SK-N-SH (cell line): ENCODE data around the gene CSRNP3. TPM values are rescaled to one million over a fixed set of nuclear protein-coding genes. Genes with fewer than 3 reads are reported as not detected.

ENCODE experiments used
- CTCF ChIA-PET: fragments of 300-600, 350-600 bp; formaldehyde crosslinking; extraction: SDS; loops from one replicate; lab custom pipeline; 2021; lab: Yijun Ruan, JAX
- POLR2A ChIA-PET: fragments of 350-600 bp; sonication (Branson Sonifier 250); formaldehyde crosslinking; extraction: SDS; loops from one replicate; lab custom pipeline; 2020; ENCODE audit warnings: antibody characterized with exemption, inconsistent platforms; lab: Yijun Ruan, JAX
- DNase-seq: peaks from one replicate; pipeline ENCODE4 v3.0.0; 2012
- H2AFZ ChIP-seq: fragments of 200-600 bp; sonication (generic); 2 replicates; pipeline ENCODE4 v1.8.1; 2016; ENCODE audit warnings: antibody characterized with exemption, mild to moderate bottlenecking, low read depth
- H3F3A ChIP-seq: fragments of 200-600 bp; sonication (generic); replicated peaks from 2 replicates; pipeline ENCODE3; 2016; ENCODE audit warnings: antibody characterized with exemption, mild to moderate bottlenecking; ENCODE audit not compliant: insufficient read depth
- H3K27ac ChIP-seq, 2 experiments: fragments of 200-500 bp in 1 of 2; fragments of 200-600 bp in 1 of 2; sonication (Bioruptor generic) in 1 of 2; sonication (generic), shearing (Covaris generic) in 1 of 2; 2 replicates each; pipeline versions ENCODE4 v1.5.1 to v1.6.1; 2014 to 2016; ENCODE audit warnings: low read depth in 2 of 2, inconsistent platforms in 1 of 2, low read length in 1 of 2, mild to moderate bottlenecking in 1 of 2, mixed read lengths in 1 of 2
- H3K27me3 ChIP-seq: fragments of 200-600 bp; sonication (generic), shearing (Covaris generic); 2 replicates; pipeline ENCODE4 v1.6.1; 2016; ENCODE audit warnings: mixed run types; ENCODE audit not compliant: insufficient read depth
- H3K36me3 ChIP-seq, 2 experiments: fragments of 200-500 bp in 1 of 2; fragments of 200-600 bp in 1 of 2; sonication (Bioruptor generic) in 1 of 2; sonication (generic) in 1 of 2; replicated peaks in 1 of 2; 2 replicates each; pipeline versions ENCODE3 to v1.5.1; 2014 to 2016; ENCODE audit warnings: low read length in 1 of 2, mild to moderate bottlenecking in 1 of 2; ENCODE audit not compliant: insufficient read depth in 2 of 2, control insufficient read depth in 1 of 2
- H3K4me1 ChIP-seq, 2 experiments: fragments of 200-500 bp in 1 of 2; fragments of 200-600 bp in 1 of 2; sonication (Bioruptor generic) in 1 of 2; sonication (generic), shearing (Covaris generic) in 1 of 2; 2 replicates each; pipeline versions ENCODE4 v1.5.1 to v1.6.1; 2014 to 2016; ENCODE audit warnings: low read depth in 1 of 2, low read length in 1 of 2, mixed run types in 1 of 2; ENCODE audit not compliant: insufficient read depth in 2 of 2, control insufficient read depth in 1 of 2
- H3K4me2 ChIP-seq: fragments of 200-600 bp; sonication (generic), shearing (Covaris generic); 2 replicates; pipeline ENCODE4 v1.6.1; 2017; ENCODE audit warnings: mixed run types
- H3K4me3 ChIP-seq, 2 experiments: fragments of 200-500 bp in 1 of 2; fragments of 200-600 bp in 1 of 2; sonication (Bioruptor generic) in 1 of 2; sonication (generic), shearing (Covaris generic) in 1 of 2; 2 replicates each; pipeline versions ENCODE4 v1.5.1 to v1.8.1; 2014 to 2016; ENCODE audit warnings: low read depth in 2 of 2, inconsistent platforms in 1 of 2, low read length in 1 of 2, mild to moderate bottlenecking in 1 of 2, mixed read lengths in 1 of 2, moderate library complexity in 1 of 2
- H3K79me2 ChIP-seq: fragments of 200-600 bp; sonication (generic); 2 replicates; pipeline ENCODE4 v1.8.1; 2017; ENCODE audit warnings: mild to moderate bottlenecking; ENCODE audit not compliant: insufficient read depth
- H3K9ac ChIP-seq: fragments of 200-600 bp; sonication (generic); 2 replicates; pipeline ENCODE4 v1.6.1; 2017; ENCODE audit warnings: mixed run types
- H3K9me2 ChIP-seq: fragments of 200-600 bp; sonication (generic); 2 replicates; pipeline ENCODE4 v1.6.1; 2017; ENCODE audit warnings: mixed run types
- H3K9me3 ChIP-seq: fragments of 200-600 bp; sonication (generic); 2 replicates; pipeline ENCODE4 v1.6.1; 2017; ENCODE audit warnings: mixed run types, mild to moderate bottlenecking, moderate library complexity
- H4K20me1 ChIP-seq: fragments of 200-600 bp; sonication (generic); 2 replicates; pipeline ENCODE4 v1.6.1; 2017; ENCODE audit warnings: mild to moderate bottlenecking, mixed run types; ENCODE audit not compliant: insufficient read depth
- ELF1 ChIP-seq: IDR thresholded peaks from 2 replicates; pipeline ENCODE4 v1.4.0; 2012
- FOXM1 ChIP-seq: IDR thresholded peaks from 2 replicates; pipeline ENCODE4 v1.4.0; 2012; ENCODE audit warnings: low read depth, mild to moderate bottlenecking
- GABPA ChIP-seq: IDR thresholded peaks from 2 replicates; pipeline ENCODE4 v1.4.0; 2012; ENCODE audit warnings: low read depth, mild to moderate bottlenecking
- GATA2 ChIP-seq: sonication (generic); formaldehyde crosslinking; IDR thresholded peaks from 2 replicates; pipeline ENCODE4 v1.5.0; 2020; ENCODE audit warnings: mild to moderate bottlenecking, missing genetic modification reagents
- MXI1 ChIP-seq: IDR thresholded peaks from 2 replicates; pipeline ENCODE4 v1.6.1; 2012; ENCODE audit warnings: mild to moderate bottlenecking, low read depth, low read length, improper control_type of control experiment
- NRF1 ChIP-seq: IDR thresholded peaks from 2 replicates; pipeline ENCODE4 v1.6.1; 2012; ENCODE audit warnings: low read depth, mild to moderate bottlenecking, low read length
- RAD21 ChIP-seq: IDR thresholded peaks from 2 replicates; pipeline ENCODE4 v1.6.1; 2012; ENCODE audit warnings: mild to moderate bottlenecking, low read length
- SMC3 ChIP-seq: IDR thresholded peaks from 2 replicates; pipeline ENCODE4 v1.6.1; 2012; ENCODE audit warnings: low read depth, low read length, improper control_type of control experiment
- TAF1 ChIP-seq: IDR thresholded peaks from 2 replicates; pipeline ENCODE4 v1.6.1; 2012; ENCODE audit warnings: low read depth, mild to moderate bottlenecking, low read length, moderate library complexity, borderline replicate concordance
- WGBS: methylation state at CpG from one replicate; pipeline ENCODE4 v1.1.6; 2017; ENCODE audit warnings: low lambda C conversion rate; 5-methylcytosine and 5-hydroxymethylcytosine counted together
- polyA plus RNA-seq, 3 experiments: library from polyadenylated mRNA; depleted of rRNA; stranded (reverse); fragments of >200 nt; gene quantifications; 2 replicates each; pipeline ENCODE4 v1.2.3, GENCODE V29; 2012
- TF ChIP-seq, protein P1 (sequence below): fragments of 150-350 bp; IDR thresholded peaks from 2 replicates; pipeline ENCODE4 v1.6.1; 2017; ENCODE audit warnings: antibody characterized with exemption, low read length, low read depth, borderline replicate concordance
- TF ChIP-seq, protein P2 (sequence below): IDR thresholded peaks from 2 replicates; pipeline ENCODE4; 2012
- TF ChIP-seq, protein P3 (sequence below): IDR thresholded peaks from 2 replicates; pipeline ENCODE4 v1.4.0; 2012; ENCODE audit warnings: low read depth, borderline replicate concordance
- TF ChIP-seq, protein P4 (sequence below): fragments of 150-350 bp; IDR thresholded peaks from 2 replicates; pipeline ENCODE4 v1.6.1; 2016; ENCODE audit warnings: mild to moderate bottlenecking, low read depth, low read length

The CSRNP3 gene
- polyA plus RNA-seq, 1 of the 3 experiments (the other 2 are of a cell fraction), result 1.0 TPM

DNA sequence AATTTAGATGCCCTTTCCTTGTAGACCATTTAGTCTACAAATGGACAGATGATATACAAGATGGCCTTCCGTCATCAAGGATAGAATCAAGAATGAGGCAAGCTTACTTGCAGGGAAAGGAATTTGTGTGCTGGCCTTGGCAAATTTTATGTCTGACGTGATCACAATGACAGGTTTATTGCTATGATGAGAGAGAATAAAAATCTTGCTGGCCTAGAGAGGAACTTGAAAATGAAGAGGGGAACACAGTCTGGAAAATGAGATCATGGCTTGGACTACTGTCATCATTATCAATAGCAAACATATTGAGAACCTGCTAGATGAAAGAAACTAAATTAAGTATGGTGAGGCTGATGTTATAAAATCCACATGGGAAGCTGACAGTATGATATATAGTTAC is 66.0 kb downstream of the CSRNP3 start:
- Histone ChIP-seq H3K36me3 (peaks cover 0 to 5% of the 10 kb centered on the region in 2 experiments), H4K20me1 (no peaks in the 10 kb centered on the region), H3K4me2 (no peak overlapping the region), H3K4me3 (no peak overlapping the region; a peak in 1 of 4 replicates), H3K27ac (no peak overlapping the region), H3K79me2 (no peaks in the 10 kb centered on the region), H3K9ac (no peak overlapping the region), H3K4me1 (peaks cover 0 to 3% of the 10 kb centered on the region in 2 experiments; a peak in 3 of 4 replicates), H3F3A (no peaks in the 10 kb centered on the region), H2AFZ (no peak overlapping the region), H3K9me2 (no peaks in the 10 kb centered on the region), H3K9me3 (no peaks in the 10 kb centered on the region), H3K27me3 (no peaks in the 10 kb centered on the region)
- POLR2A ChIA-PET, result no interaction called here
- DNase-seq, result no peak
- WGBS, result 88% methylated on average over 2 of the region's 2 CpGs
- TF ChIP-seq, protein P1, sequence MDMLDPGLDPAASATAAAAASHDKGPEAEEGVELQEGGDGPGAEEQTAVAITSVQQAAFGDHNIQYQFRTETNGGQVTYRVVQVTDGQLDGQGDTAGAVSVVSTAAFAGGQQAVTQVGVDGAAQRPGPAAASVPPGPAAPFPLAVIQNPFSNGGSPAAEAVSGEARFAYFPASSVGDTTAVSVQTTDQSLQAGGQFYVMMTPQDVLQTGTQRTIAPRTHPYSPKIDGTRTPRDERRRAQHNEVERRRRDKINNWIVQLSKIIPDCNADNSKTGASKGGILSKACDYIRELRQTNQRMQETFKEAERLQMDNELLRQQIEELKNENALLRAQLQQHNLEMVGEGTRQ, result no peak
- TF ChIP-seq NRF1 (no peak), SMC3 (no peak), MXI1 (no peak), TAF1 (no peak), GABPA (no peak), ELF1 (no peak), GATA2 (CRISPR knock-in tag) (no peak), RAD21 (no peak), FOXM1 (no peak)
- TF ChIP-seq, protein P2, sequence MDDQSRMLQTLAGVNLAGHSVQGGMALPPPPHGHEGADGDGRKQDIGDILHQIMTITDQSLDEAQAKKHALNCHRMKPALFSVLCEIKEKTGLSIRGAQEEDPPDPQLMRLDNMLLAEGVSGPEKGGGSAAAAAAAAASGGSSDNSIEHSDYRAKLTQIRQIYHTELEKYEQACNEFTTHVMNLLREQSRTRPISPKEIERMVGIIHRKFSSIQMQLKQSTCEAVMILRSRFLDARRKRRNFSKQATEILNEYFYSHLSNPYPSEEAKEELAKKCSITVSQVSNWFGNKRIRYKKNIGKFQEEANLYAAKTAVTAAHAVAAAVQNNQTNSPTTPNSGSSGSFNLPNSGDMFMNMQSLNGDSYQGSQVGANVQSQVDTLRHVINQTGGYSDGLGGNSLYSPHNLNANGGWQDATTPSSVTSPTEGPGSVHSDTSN, result no peak
- TF ChIP-seq, protein P3, sequence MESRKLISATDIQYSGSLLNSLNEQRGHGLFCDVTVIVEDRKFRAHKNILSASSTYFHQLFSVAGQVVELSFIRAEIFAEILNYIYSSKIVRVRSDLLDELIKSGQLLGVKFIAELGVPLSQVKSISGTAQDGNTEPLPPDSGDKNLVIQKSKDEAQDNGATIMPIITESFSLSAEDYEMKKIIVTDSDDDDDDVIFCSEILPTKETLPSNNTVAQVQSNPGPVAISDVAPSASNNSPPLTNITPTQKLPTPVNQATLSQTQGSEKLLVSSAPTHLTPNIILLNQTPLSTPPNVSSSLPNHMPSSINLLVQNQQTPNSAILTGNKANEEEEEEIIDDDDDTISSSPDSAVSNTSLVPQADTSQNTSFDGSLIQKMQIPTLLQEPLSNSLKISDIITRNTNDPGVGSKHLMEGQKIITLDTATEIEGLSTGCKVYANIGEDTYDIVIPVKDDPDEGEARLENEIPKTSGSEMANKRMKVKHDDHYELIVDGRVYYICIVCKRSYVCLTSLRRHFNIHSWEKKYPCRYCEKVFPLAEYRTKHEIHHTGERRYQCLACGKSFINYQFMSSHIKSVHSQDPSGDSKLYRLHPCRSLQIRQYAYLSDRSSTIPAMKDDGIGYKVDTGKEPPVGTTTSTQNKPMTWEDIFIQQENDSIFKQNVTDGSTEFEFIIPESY, result no peak
- TF ChIP-seq, protein P4, sequence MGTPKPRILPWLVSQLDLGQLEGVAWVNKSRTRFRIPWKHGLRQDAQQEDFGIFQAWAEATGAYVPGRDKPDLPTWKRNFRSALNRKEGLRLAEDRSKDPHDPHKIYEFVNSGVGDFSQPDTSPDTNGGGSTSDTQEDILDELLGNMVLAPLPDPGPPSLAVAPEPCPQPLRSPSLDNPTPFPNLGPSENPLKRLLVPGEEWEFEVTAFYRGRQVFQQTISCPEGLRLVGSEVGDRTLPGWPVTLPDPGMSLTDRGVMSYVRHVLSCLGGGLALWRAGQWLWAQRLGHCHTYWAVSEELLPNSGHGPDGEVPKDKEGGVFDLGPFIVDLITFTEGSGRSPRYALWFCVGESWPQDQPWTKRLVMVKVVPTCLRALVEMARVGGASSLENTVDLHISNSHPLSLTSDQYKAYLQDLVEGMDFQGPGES, result no peak
- CTCF ChIA-PET, result interaction anchor here (1.6 kb wide), 1 partner anchor 339 kb away, joined by 4 read pairs; no protein-coding TSS in a partner anchor
